Thymus (tissue), 11 donors: ENCODE data around the gene IKZF3. TPM values are rescaled to one million over a fixed set of nuclear protein-coding genes. Genes with fewer than 3 reads are reported as not detected.
"Not testable (repeated sequence)": the region's sequence is repeated elsewhere in the genome, so short reads cannot be mapped to it uniquely, and the experiment has no call there.

ENCODE experiments used
- DNase-seq, 9 donors: peaks; one replicate each; pipeline ENCODE4 v3.0.0-alpha.2; 2013; ENCODE audit warnings: low spot score in 9 of 9, low read depth in 6 of 9, missing footprints in 1 of 9
- H3K27ac ChIP-seq, 2 donors: one replicate each; pipeline ENCODE4 v1.5.1; 2013; ENCODE audit warnings: control low read depth in 1 of 2, low read depth in 1 of 2, low read length in 1 of 2, mild to moderate bottlenecking in 1 of 2, moderate library complexity in 1 of 2
- H3K27me3 ChIP-seq, 2 donors: one replicate each; pipeline ENCODE4 v1.5.1; 2013; ENCODE audit warnings: low read length in 1 of 2; ENCODE audit not compliant: control insufficient read depth in 2 of 2, insufficient read depth in 1 of 2
- H3K36me3 ChIP-seq, 2 donors: one replicate each; pipeline ENCODE4 v1.5.1; 2013; ENCODE audit warnings: low read length in 1 of 2, mild to moderate bottlenecking in 1 of 2, moderate library complexity in 1 of 2; ENCODE audit not compliant: control insufficient read depth in 2 of 2, insufficient read depth in 2 of 2
- H3K4me1 ChIP-seq, 2 donors: one replicate each; pipeline ENCODE4 v1.5.1; 2013; ENCODE audit warnings: low read length in 2 of 2; ENCODE audit not compliant: control insufficient read depth in 2 of 2, insufficient read depth in 2 of 2
- H3K4me3 ChIP-seq, 2 donors: one replicate each; pipeline ENCODE4 v1.5.1; 2013; ENCODE audit warnings: low read length in 2 of 2, control low read depth in 1 of 2, mild to moderate bottlenecking in 1 of 2
- H3K9me3 ChIP-seq, 2 donors: one replicate each; pipeline ENCODE4 v1.5.1; 2013; ENCODE audit warnings: low read length in 1 of 2, mild to moderate bottlenecking in 1 of 2; ENCODE audit not compliant: control insufficient read depth in 2 of 2, insufficient read depth in 1 of 2
- WGBS: extraction: QIAGEN DNeasy Blood & Tissue Kit; methylation state at CpG from one replicate; pipeline ENCODE4 v1.1.7; 2013; 5-methylcytosine and 5-hydroxymethylcytosine counted together
- polyA plus RNA-seq: library from polyadenylated mRNA; stranded (reverse); fragments of 200-250 nt; gene quantifications from one replicate; pipeline ENCODE4 v1.2.3, GENCODE V29; 2013
- total RNA-seq: library from RNA; stranded (reverse); fragments of 120-200 nt; gene quantifications from one replicate; pipeline ENCODE4 v1.2.4, GENCODE V29; 2013
- donor health status: healthy.

Gene IKZF3
- total and polyA plus RNA-seq, 2 donors: 23.9 to 31.5 TPM

- H3K4me3 ChIP-seq: no peak overlapping the region
- WGBS: 98% methylated on average over 9 of the region's 9 CpGs
- H3K9me3 ChIP-seq: no peaks in the 10 kb centered on the region
- peaks cover 9 to 14% of the 10 kb centered on the region in 2 donors for H3K4me1 ChIP-seq
- H3K27me3 ChIP-seq: no peaks in the 10 kb centered on the region
- H3K27ac ChIP-seq: no peak overlapping the region
- H3K36me3 ChIP-seq: peaks cover 31 to 36% of the 10 kb centered on the region in 2 donors
- DNase-seq: no peak
Measured at GRCh38 chr17:39726617-39727016, 137.5 kb downstream of the IKZF3 start.

GRCh38 chr17:39725923-39726322, 138.2 kb downstream of the IKZF3 start:
- not testable (repeated sequence) for DNase-seq, H3K4me3 ChIP-seq, H3K27ac ChIP-seq, H3K27me3 ChIP-seq, H3K9me3 ChIP-seq
- H3K36me3 ChIP-seq: peaks cover 31 to 36% of the 10 kb centered on the region in 2 donors
- 96% methylated on average over 1 of the region's 1 CpG for WGBS
- peaks cover 9 to 14% of the 10 kb centered on the region in 2 donors for H3K4me1 ChIP-seq

DNA sequence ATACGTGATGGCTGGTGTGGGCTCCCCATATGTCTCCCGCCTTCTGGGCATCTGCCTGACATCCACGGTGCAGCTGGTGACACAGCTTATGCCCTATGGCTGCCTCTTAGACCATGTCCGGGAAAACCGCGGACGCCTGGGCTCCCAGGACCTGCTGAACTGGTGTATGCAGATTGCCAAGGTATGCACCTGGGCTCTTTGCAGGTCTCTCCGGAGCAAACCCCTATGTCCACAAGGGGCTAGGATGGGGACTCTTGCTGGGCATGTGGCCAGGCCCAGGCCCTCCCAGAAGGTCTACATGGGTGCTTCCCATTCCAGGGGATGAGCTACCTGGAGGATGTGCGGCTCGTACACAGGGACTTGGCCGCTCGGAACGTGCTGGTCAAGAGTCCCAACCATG, 139.4 kb downstream of the IKZF3 start:
- Histone ChIP-seq H3K27ac (no peak overlapping the region), H3K9me3 (no peaks in the 10 kb centered on the region), H3K36me3 (peaks cover 31 to 36% of the 10 kb centered on the region in 2 donors), H3K4me3 (no peak overlapping the region), H3K27me3 (no peaks in the 10 kb centered on the region), H3K4me1 (peaks cover 5 to 10% of the 10 kb centered on the region in 2 donors)
- WGBS: 98% methylated on average over 13 of the region's 13 CpGs
- no peak for DNase-seq

DNA sequence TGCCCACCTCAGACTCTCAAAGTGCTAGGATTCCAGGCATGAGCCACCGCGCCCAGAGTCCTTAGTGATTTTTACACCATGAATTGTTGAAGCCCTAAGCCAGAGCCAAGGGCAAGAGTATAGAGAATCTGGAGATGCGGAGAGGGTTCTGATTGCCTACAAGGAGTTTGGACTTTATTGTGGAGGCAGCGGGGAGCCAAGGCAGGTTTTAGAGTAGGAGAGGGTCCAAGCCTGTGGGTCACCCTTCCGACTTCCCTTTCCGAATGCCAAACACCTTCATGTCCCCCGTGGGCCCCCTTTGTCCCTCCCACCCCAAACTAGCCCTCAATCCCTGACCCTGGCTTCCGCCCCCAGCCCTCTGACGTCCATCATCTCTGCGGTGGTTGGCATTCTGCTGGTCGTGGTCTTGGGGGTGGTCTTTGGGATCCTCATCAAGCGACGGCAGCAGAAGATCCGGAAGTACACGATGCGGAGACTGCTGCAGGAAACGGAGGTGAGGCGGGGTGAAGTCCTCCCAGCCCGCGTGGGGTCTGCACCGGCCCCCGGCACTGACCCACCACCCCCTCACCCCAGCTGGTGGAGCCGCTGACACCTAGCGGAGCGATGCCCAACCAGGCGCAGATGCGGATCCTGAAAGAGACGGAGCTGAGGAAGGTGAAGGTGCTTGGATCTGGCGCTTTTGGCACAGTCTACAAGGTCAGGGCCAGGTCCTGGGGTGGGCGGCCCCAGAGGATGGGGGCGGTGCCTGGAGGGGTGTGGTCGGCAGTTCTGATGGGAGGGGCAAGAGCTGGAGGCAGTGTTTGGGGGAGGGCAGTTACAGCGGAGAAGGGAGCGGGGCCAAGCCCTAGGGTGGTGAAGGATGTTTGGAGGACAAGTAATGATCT, 140.9 kb downstream of the IKZF3 start:
- no peak for DNase-seq
- Histone ChIP-seq H3K36me3 (peaks cover 19 to 25% of the 10 kb centered on the region in 2 donors), H3K4me3 (no peak overlapping the region), H3K9me3 (no peaks in the 10 kb centered on the region), H3K4me1 (no peaks in the 10 kb centered on the region), H3K27ac (no peak overlapping the region), H3K27me3 (no peaks in the 10 kb centered on the region)
- WGBS: 92% methylated on average over 34 of the region's 34 CpGs

GRCh38 chr17:39722104-39722503, 142.0 kb downstream of the IKZF3 start:
- 96% methylated on average over 6 of the region's 6 CpGs for WGBS
- no peaks in the 10 kb centered on the region for H3K9me3 ChIP-seq
- DNase-seq: no peak
- peaks cover 8 to 14% of the 10 kb centered on the region in 2 donors for H3K36me3 ChIP-seq
- H3K27me3 ChIP-seq: no peaks in the 10 kb centered on the region
- H3K4me3 ChIP-seq: no peak overlapping the region
- no peaks in the 10 kb centered on the region for H3K4me1 ChIP-seq
- H3K27ac ChIP-seq: no peak overlapping the region

DNA sequence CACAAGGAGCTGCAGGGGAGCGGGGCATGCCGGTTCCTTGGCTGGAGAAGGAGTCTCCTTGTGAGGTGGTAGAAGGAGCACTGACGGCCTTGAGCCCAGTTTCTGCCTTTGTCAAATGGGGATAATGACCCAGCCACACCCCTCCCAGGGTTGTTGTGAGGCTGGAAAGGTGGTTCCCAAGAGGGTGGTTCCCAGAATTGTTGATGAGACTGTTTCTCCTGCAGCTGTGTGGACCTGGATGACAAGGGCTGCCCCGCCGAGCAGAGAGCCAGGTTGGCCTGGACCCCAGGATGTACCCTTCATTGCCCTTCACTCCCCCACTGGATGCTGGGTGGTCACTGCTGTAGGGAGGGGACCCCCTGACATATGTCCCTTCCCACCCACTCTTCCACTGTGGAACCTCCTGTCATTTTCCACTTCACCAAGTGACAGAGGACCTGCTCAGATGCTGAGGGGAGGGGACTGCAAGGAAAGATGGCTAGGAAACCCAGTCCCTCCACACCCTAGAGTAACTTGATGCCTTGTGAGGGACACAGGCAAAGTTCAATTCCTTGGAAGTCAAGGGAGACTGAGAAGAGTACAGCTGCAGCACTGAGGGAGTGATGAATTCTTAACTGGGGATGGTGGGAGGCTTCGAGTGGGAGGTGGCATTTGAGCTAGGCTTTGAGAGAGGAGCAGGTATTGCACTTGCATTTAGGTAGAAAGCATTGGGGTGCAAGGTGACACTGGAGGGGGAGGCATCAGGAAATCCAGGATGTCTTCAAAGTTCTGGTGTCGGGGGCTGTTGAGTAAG, 144.4 kb downstream of the IKZF3 start:
- Histone ChIP-seq H3K27ac (no peak overlapping the region), H3K4me3 (no peak overlapping the region)
- 97% methylated on average over 7 of the region's 7 CpGs for WGBS

DNA sequence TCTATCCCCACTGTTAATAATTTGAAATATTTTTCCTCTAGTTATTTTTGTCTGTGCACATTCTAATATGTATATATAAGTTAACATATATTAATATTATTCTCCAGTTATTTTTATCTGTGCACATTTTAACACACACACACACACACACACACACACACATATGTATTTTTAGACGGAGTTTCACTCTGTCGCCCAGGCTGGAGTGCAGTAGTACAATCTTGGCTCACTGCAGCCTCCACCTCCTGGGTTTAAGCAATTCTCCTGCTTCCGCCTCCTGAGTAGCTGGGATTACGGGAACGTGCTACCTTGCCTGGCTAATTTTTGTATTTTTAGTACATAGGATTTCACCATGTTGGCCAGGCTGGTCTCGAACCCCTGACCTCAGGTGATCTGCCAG, 146.5 kb downstream of the IKZF3 start:
- no peaks in the 10 kb centered on the region for H3K9me3 ChIP-seq
- H3K4me1 ChIP-seq: no peaks in the 10 kb centered on the region
- no peak overlapping the region for H3K27ac ChIP-seq
- no peak for DNase-seq
- no peak overlapping the region for H3K4me3 ChIP-seq
- H3K27me3 ChIP-seq: no peaks in the 10 kb centered on the region
- WGBS: 97% methylated on average over 6 of the region's 6 CpGs
- H3K36me3 ChIP-seq: no peaks in the 10 kb centered on the region

More for the DNA sequence above, 144.4 kb downstream of the IKZF3 start:
- DNase-seq: no peak
- Histone ChIP-seq H3K36me3 (no peaks in the 10 kb centered on the region), H3K4me1 (no peaks in the 10 kb centered on the region), H3K27me3 (no peaks in the 10 kb centered on the region), H3K9me3 (no peaks in the 10 kb centered on the region)

- Histone ChIP-seq H3K36me3 (no peaks in the 10 kb centered on the region), H3K27me3 (no peaks in the 10 kb centered on the region), H3K27ac (no peak overlapping the region), H3K4me1 (no peaks in the 10 kb centered on the region), H3K4me3 (no peak overlapping the region), H3K9me3 (no peaks in the 10 kb centered on the region)
- WGBS: 97% methylated on average over 11 of the region's 11 CpGs
- no peak for DNase-seq
Measured at GRCh38 chr17:39716879-39717536, 147.1 kb downstream of the IKZF3 start.
